ENCODE results near the gene MTFR1L. TPM values are rescaled to one million over a fixed set of nuclear protein-coding genes. Genes with fewer than 3 reads are reported as not detected.

MTFR1L gene
- total RNA-seq, 1 donor from 2014 or later: 55.0 TPM

DNA sequence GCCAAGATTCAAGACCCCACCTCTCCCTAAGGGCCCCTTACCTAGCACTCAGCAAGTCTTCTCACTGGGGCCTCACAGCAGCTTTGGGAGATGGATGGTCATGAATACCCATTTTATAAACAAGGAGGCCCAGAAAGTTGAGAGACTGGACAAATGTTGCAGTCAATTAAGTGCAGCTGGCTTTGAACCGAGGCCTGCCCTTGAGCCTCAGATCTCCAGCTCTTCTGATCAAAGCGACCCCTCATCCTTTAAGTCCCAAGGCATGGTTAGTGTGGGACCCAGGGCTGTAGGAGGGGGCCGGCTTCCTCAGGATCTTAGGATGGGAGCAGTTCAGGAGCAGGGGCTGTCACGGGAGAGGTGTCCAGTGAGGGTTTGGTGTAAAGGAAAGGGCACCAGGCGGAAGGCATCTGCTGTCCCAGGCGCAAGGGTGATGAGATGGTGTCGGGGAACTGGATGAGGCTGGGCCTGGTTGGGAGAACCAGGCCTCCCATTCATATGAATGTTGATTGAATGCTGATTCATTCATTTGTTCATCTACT, 5.1 kb upstream of the MTFR1L start:
- Mint-ChIP-seq H3K36me3 (ENCODE audit: insufficient read depth) (peaks cover 5% of the 10 kb centered on the region), H3K9me3 (ENCODE audit: low read depth) (no peaks in the 10 kb centered on the region), H3K27ac (no peak overlapping the region), H3K4me1 (ENCODE audit: low read depth) (peaks cover 16% of the 10 kb centered on the region), H3K4me3 (ENCODE audit: low read depth) (no peak overlapping the region), H3K27me3 (no peaks in the 10 kb centered on the region)
- no peak for DNase-seq (ENCODE audit: low spot score, unreplicated experiment)
- TF ChIP-seq, protein P1, sequence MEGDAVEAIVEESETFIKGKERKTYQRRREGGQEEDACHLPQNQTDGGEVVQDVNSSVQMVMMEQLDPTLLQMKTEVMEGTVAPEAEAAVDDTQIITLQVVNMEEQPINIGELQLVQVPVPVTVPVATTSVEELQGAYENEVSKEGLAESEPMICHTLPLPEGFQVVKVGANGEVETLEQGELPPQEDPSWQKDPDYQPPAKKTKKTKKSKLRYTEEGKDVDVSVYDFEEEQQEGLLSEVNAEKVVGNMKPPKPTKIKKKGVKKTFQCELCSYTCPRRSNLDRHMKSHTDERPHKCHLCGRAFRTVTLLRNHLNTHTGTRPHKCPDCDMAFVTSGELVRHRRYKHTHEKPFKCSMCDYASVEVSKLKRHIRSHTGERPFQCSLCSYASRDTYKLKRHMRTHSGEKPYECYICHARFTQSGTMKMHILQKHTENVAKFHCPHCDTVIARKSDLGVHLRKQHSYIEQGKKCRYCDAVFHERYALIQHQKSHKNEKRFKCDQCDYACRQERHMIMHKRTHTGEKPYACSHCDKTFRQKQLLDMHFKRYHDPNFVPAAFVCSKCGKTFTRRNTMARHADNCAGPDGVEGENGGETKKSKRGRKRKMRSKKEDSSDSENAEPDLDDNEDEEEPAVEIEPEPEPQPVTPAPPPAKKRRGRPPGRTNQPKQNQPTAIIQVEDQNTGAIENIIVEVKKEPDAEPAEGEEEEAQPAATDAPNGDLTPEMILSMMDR (IDR thresholded peaks at IDR 0.05; ENCODE audit: unreplicated experiment): no peak

GRCh38 chr1:25815208-25816111, 4.3 kb upstream of the MTFR1L start:
- Mint-ChIP-seq H3K36me3 (ENCODE audit: insufficient read depth) (peaks cover 3% of the 10 kb centered on the region), H3K27ac (no peak overlapping the region), H3K4me3 (ENCODE audit: low read depth) (no peak overlapping the region), H3K4me1 (ENCODE audit: low read depth) (peaks cover 16% of the 10 kb centered on the region), H3K9me3 (ENCODE audit: low read depth) (no peaks in the 10 kb centered on the region), H3K27me3 (no peaks in the 10 kb centered on the region)
- no peak for DNase-seq (ENCODE audit: low spot score, unreplicated experiment)
- TF ChIP-seq, protein P1 (IDR thresholded peaks at IDR 0.05; ENCODE audit: unreplicated experiment): no peak

DNA sequence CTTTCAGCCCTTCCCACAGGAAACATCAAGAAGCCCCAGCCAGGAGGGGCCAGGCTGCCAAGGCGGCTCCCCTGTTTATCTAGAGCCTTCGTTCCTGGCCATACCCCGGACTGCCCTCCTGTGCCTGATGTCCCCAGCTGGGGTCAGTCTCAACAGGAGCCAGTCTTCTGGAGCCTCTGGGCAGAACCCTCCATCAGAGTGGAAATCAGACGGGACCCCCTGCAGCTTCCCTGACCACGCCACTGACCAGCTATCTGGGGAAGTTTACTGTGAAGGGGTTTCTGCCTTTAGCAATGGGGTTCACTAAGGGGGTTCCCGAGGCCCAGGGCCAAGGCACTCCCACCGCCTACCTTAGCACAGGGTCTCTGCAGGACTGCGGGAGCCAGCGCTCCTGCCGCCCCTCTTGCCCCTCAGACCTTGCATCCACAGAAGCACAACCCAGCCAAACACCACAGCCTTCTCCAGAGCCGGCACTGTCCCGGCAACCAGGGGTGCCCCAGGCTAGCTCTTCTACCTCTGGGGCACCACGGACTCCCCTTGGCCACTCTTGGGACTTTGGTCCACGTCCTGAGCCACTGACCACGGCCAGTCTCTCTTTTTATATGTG, 3.5 kb upstream of the MTFR1L start:
- H3K4me3 Mint-ChIP-seq (ENCODE audit: low read depth): no peak overlapping the region
- H3K27me3 Mint-ChIP-seq: no peaks in the 10 kb centered on the region
- DNase-seq (ENCODE audit: low spot score, unreplicated experiment): no peak
- H3K27ac Mint-ChIP-seq: no peak overlapping the region
- TF ChIP-seq, protein P1 (IDR thresholded peaks at IDR 0.05; ENCODE audit: unreplicated experiment): no peak
- peaks cover 23% of the 10 kb centered on the region for H3K4me1 Mint-ChIP-seq (ENCODE audit: low read depth)
- peaks cover 3% of the 10 kb centered on the region for H3K36me3 Mint-ChIP-seq (ENCODE audit: insufficient read depth)
- no peaks in the 10 kb centered on the region for H3K9me3 Mint-ChIP-seq (ENCODE audit: low read depth)

DNA sequence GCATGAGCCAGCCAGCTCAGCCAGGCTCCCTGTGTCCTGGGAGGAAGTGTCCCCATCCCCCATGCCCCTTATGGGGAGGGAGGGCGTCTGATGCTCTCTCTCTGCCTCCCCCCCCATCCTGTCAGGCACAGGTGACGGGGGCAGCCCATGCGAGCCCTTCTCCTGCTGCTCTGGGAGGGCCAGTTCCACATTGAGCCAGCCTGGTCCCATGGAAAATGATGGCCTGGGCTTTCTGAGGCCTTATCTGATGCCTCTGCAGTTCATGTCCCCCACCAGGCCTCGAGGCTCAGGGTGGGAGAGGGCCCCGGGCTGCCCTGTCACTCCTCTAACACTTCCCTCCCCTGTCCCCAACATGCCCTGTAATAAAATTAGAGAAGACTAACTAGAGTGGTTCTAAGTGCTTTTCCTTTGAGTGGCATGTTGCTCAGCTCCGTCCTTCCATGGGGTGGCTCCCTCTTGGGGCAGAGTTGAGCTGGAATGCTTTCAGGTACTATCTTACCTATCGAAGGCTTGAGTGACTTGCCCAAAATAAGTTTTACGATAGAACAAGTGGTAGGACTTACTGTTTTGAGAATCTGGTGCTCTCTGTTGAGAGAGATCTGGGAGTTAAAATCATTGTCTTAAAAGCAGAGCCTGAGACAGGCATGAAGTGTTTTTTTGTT, 1.8 kb upstream of the MTFR1L start:
- Mint-ChIP-seq H3K27ac (peak overlapping the region; percentile 94), H3K4me3 (ENCODE audit: low read depth) (peak overlapping the region; percentile 99), H3K36me3 (ENCODE audit: insufficient read depth) (peaks cover 3% of the 10 kb centered on the region), H3K4me1 (ENCODE audit: low read depth) (peaks cover 26% of the 10 kb centered on the region), H3K27me3 (no peaks in the 10 kb centered on the region), H3K9me3 (ENCODE audit: low read depth) (no peaks in the 10 kb centered on the region)
- no peak for DNase-seq (ENCODE audit: low spot score, unreplicated experiment)
- TF ChIP-seq, protein P1 (IDR thresholded peaks at IDR 0.05; ENCODE audit: unreplicated experiment): peak; percentile 36

- no peaks in the 10 kb centered on the region for H3K9me3 Mint-ChIP-seq (ENCODE audit: low read depth)
- peaks cover 26% of the 10 kb centered on the region for H3K4me1 Mint-ChIP-seq (ENCODE audit: low read depth)
- TF ChIP-seq, protein P1 (IDR thresholded peaks at IDR 0.05; ENCODE audit: unreplicated experiment): no peak
- no peak for DNase-seq (ENCODE audit: low spot score, unreplicated experiment)
- peak overlapping the region; percentile 99 for H3K4me3 Mint-ChIP-seq (ENCODE audit: low read depth)
- no peaks in the 10 kb centered on the region for H3K27me3 Mint-ChIP-seq
- H3K36me3 Mint-ChIP-seq (ENCODE audit: insufficient read depth): peaks cover 3% of the 10 kb centered on the region
- peak overlapping the region; percentile 99 for H3K27ac Mint-ChIP-seq
Measured at GRCh38 chr1:25818569-25818968, 1.2 kb upstream of the MTFR1L start.

Data from progenitor cell of endocrine pancreas (in vitro differentiated cells).